Measurements from ENCODE around the gene COX11.

COX11 gene

GRCh38 chr17:54983260-54983659 lies 14.8 kb upstream of the COX11 start:
- TF ChIP-seq EZH2phosphoT487 (IDR thresholded peaks at IDR 0.05; ENCODE audit: low read length): no peak
- TF ChIP-seq, protein P1, sequence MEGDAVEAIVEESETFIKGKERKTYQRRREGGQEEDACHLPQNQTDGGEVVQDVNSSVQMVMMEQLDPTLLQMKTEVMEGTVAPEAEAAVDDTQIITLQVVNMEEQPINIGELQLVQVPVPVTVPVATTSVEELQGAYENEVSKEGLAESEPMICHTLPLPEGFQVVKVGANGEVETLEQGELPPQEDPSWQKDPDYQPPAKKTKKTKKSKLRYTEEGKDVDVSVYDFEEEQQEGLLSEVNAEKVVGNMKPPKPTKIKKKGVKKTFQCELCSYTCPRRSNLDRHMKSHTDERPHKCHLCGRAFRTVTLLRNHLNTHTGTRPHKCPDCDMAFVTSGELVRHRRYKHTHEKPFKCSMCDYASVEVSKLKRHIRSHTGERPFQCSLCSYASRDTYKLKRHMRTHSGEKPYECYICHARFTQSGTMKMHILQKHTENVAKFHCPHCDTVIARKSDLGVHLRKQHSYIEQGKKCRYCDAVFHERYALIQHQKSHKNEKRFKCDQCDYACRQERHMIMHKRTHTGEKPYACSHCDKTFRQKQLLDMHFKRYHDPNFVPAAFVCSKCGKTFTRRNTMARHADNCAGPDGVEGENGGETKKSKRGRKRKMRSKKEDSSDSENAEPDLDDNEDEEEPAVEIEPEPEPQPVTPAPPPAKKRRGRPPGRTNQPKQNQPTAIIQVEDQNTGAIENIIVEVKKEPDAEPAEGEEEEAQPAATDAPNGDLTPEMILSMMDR (IDR thresholded peaks at IDR 0.05; ENCODE audit: low read length): no peak
- TF ChIP-seq EZH2 (optimal IDR thresholded peaks at IDR 0.05; ENCODE audit: low read depth, low read length): no peak
- Histone ChIP-seq H3K36me3 (replicated peaks; ENCODE audit: insufficient read depth, low read length) (no peaks in the 10 kb centered on the region), H3K4me1 (ENCODE audit: low read length) (no peaks in the 10 kb centered on the region), H2AFZ (ENCODE audit: low read length) (no peak overlapping the region), H3K79me2 (ENCODE audit: low read length) (no peaks in the 10 kb centered on the region), H3K27ac (ENCODE audit: low read length) (no peak overlapping the region), H3K9ac (ENCODE audit: low read length) (no peak overlapping the region), H3K4me2 (ENCODE audit: low read depth, low read length) (no peak overlapping the region), H3F3A (ENCODE audit: insufficient read depth, low read length) (no peaks in the 10 kb centered on the region), H3K27me3 (replicated peaks; ENCODE audit: insufficient read depth, low read length) (no peaks in the 10 kb centered on the region), H3K4me3 (ENCODE audit: low read length) (no peak overlapping the region), H3K9me3 (replicated peaks; ENCODE audit: insufficient read depth, low read length) (no peaks in the 10 kb centered on the region), H3K9me2 (replicated peaks; ENCODE audit: insufficient read depth, low read length) (no peaks in the 10 kb centered on the region), H4K20me1 (ENCODE audit: insufficient read depth, low read length) (no peaks in the 10 kb centered on the region)
- DNase-seq: no peak

GRCh38 chr17:54982399-54982798 lies 13.9 kb upstream of the COX11 start:
- Histone ChIP-seq H3K27me3 (replicated peaks; ENCODE audit: insufficient read depth, low read length) (no peaks in the 10 kb centered on the region), H3K79me2 (ENCODE audit: low read length) (no peaks in the 10 kb centered on the region), H4K20me1 (ENCODE audit: insufficient read depth, low read length) (no peaks in the 10 kb centered on the region), H3K4me1 (ENCODE audit: low read length) (no peaks in the 10 kb centered on the region), H3K36me3 (replicated peaks; ENCODE audit: insufficient read depth, low read length) (no peaks in the 10 kb centered on the region), H3K27ac (ENCODE audit: low read length) (no peak overlapping the region), H3K9me2 (replicated peaks; ENCODE audit: insufficient read depth, low read length) (no peaks in the 10 kb centered on the region), H3K4me2 (ENCODE audit: low read depth, low read length) (no peak overlapping the region), H3K9ac (ENCODE audit: low read length) (no peak overlapping the region), H3F3A (ENCODE audit: insufficient read depth, low read length) (no peaks in the 10 kb centered on the region), H3K9me3 (replicated peaks; ENCODE audit: insufficient read depth, low read length) (no peaks in the 10 kb centered on the region), H3K4me3 (ENCODE audit: low read length) (no peak overlapping the region), H2AFZ (ENCODE audit: low read length) (no peak overlapping the region)
- TF ChIP-seq EZH2 (optimal IDR thresholded peaks at IDR 0.05; ENCODE audit: low read depth, low read length) (no peak), EZH2phosphoT487 (IDR thresholded peaks at IDR 0.05; ENCODE audit: low read length) (no peak)
- TF ChIP-seq, protein P1 (IDR thresholded peaks at IDR 0.05; ENCODE audit: low read length): no peak
- no peak for DNase-seq

DNA sequence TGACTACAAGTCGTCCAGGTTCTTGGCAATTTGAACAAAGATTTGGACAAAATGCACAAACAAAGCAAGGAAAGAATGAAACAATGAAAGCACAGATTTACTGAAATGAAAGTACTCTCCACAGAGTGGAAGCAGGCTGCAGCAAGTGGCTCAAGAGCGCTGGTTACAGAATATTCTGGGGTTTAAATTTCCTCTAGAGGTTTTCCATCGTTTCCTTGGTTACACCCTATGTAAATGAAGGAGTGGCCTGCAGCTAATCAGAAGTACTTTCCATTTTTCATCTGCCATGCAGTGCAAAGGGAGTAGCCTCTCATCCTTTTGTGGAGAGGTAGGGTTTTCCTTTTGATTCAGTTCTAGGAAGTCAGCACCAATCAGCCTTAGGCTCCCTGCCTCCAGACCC lies 11.9 kb upstream of the COX11 start:
- no peak for DNase-seq
- Histone ChIP-seq H3K79me2 (ENCODE audit: low read length) (no peaks in the 10 kb centered on the region), H3K4me1 (ENCODE audit: low read length) (peaks cover 6% of the 10 kb centered on the region), H3K9ac (ENCODE audit: low read length) (no peak overlapping the region), H4K20me1 (ENCODE audit: insufficient read depth, low read length) (no peaks in the 10 kb centered on the region), H3K4me2 (ENCODE audit: low read depth, low read length) (no peak overlapping the region), H2AFZ (ENCODE audit: low read length) (no peak overlapping the region), H3K27me3 (replicated peaks; ENCODE audit: insufficient read depth, low read length) (no peaks in the 10 kb centered on the region), H3K36me3 (replicated peaks; ENCODE audit: insufficient read depth, low read length) (no peaks in the 10 kb centered on the region), H3K27ac (ENCODE audit: low read length) (no peak overlapping the region), H3F3A (ENCODE audit: insufficient read depth, low read length) (no peaks in the 10 kb centered on the region), H3K4me3 (ENCODE audit: low read length) (no peak overlapping the region), H3K9me3 (replicated peaks; ENCODE audit: insufficient read depth, low read length) (no peaks in the 10 kb centered on the region), H3K9me2 (replicated peaks; ENCODE audit: insufficient read depth, low read length) (no peaks in the 10 kb centered on the region)
- TF ChIP-seq EZH2 (optimal IDR thresholded peaks at IDR 0.05; ENCODE audit: low read depth, low read length): no peak
- no peak for TF ChIP-seq EZH2phosphoT487 (IDR thresholded peaks at IDR 0.05; ENCODE audit: low read length)
- TF ChIP-seq, protein P1 (IDR thresholded peaks at IDR 0.05; ENCODE audit: low read length): no peak

Data from MM.1S (cell line).